ENCODE results near the gene ATP2A3. TPM values are rescaled to one million over a fixed set of nuclear protein-coding genes. Genes with fewer than 3 reads are reported as not detected.

The ATP2A3 gene
- polyA plus RNA-seq, 3 donors from 2014 or later, result 29.6 to 116 (median 35.1) TPM

- Mint-ChIP-seq H3K27ac (no peak overlapping the region), H3K4me1 (peaks cover 15 to 18% of the 10 kb centered on the region in 2 donors), H3K9me3 (no peaks in the 10 kb centered on the region), H3K4me3 (no peak overlapping the region), H3K36me3 (no peaks in the 10 kb centered on the region), H3K27me3 (ENCODE audit: low read depth in 3 of 3) (peaks cover 0 to 5% (median 5%) of the 10 kb centered on the region in 3 donors)
- no peak for DNase-seq
These were observed 67.9 kb downstream of the ATP2A3 start for GRCh38 chr17:3896108-3896967.

DNA sequence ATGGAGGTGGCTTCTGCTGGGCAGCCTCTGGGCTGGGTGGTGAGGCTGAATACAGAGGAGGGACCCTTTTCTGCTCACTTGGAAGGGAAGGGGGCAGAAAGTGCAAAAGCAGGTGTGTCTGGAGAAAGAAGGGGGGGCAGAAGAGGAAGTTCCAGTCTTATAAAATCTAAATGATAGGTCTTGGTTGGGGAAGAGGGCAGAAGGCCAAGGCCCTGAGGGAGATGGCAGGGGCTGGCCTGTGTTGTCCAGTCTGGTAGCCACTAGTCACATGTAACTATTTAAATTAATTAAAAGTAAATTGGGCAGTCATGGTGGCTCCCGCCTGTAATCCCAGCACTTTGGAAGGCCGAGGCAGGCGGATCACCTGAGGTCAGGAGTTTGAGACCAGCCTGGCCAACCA is 68.9 kb downstream of the ATP2A3 start:
- Mint-ChIP-seq H3K27me3 (ENCODE audit: low read depth in 3 of 3) (peaks cover 4 to 7% (median 5%) of the 10 kb centered on the region in 3 donors), H3K36me3 (no peaks in the 10 kb centered on the region), H3K4me3 (no peak overlapping the region), H3K27ac (peak overlapping the region in 1 of 6 donors; percentile 53), H3K4me1 (peaks cover 20 to 22% of the 10 kb centered on the region in 2 donors), H3K9me3 (no peaks in the 10 kb centered on the region)
- no peak for DNase-seq

- H3K27me3 Mint-ChIP-seq (ENCODE audit: low read depth in 3 of 3), result peaks cover 4 to 7% (median 5%) of the 10 kb centered on the region in 3 donors
- no peak overlapping the region for H3K4me3 Mint-ChIP-seq
- peaks cover 20 to 22% of the 10 kb centered on the region in 2 donors for H3K4me1 Mint-ChIP-seq
- no peaks in the 10 kb centered on the region for H3K36me3 Mint-ChIP-seq
- no peak overlapping the region for H3K27ac Mint-ChIP-seq
- no peaks in the 10 kb centered on the region for H3K9me3 Mint-ChIP-seq
- no peak for DNase-seq
These were observed 69.3 kb downstream of the ATP2A3 start for GRCh38 chr17:3894911-3895343.

GRCh38 chr17:3894188-3894587 is 70.0 kb downstream of the ATP2A3 start:
- no peak for DNase-seq
- Mint-ChIP-seq H3K9me3 (no peaks in the 10 kb centered on the region), H3K27ac (peak overlapping the region in 2 of 6 donors; percentile 58 to 59), H3K36me3 (no peaks in the 10 kb centered on the region), H3K4me3 (peak overlapping the region; percentile 77 to 84 (median 82)), H3K27me3 (ENCODE audit: low read depth in 3 of 3) (peaks cover 4 to 7% (median 5%) of the 10 kb centered on the region in 3 donors), H3K4me1 (peaks cover 20 to 22% of the 10 kb centered on the region in 2 donors)

GRCh38 chr17:3893720-3894116 is 70.5 kb downstream of the ATP2A3 start:
- H3K27ac Mint-ChIP-seq, result peak overlapping the region; percentile 59 to 88 (median 73)
- H3K4me1 Mint-ChIP-seq, result peaks cover 20 to 22% of the 10 kb centered on the region in 2 donors
- H3K4me3 Mint-ChIP-seq, result peak overlapping the region; percentile 77 to 84 (median 82)
- H3K27me3 Mint-ChIP-seq (ENCODE audit: low read depth in 3 of 3), result peaks cover 4 to 7% (median 5%) of the 10 kb centered on the region in 3 donors
- H3K9me3 Mint-ChIP-seq, result no peaks in the 10 kb centered on the region
- DNase-seq, result no peak
- no peaks in the 10 kb centered on the region for H3K36me3 Mint-ChIP-seq

GRCh38 chr17:3893003-3893719 is 71.1 kb downstream of the ATP2A3 start, which contains the start of gene CAMKK1:
Gene CAMKK1, minus strand, starts transcription at chr17:3893053. Its CDS starts 7,366 bp downstream, at chr17:3885687.
- Mint-ChIP-seq H3K27me3 (ENCODE audit: low read depth in 3 of 3) (peaks cover 4 to 7% (median 5%) of the 10 kb centered on the region in 3 donors), H3K4me1 (peaks cover 20 to 22% of the 10 kb centered on the region in 2 donors), H3K36me3 (no peaks in the 10 kb centered on the region), H3K9me3 (no peaks in the 10 kb centered on the region), H3K27ac (peak within 1 kb of the TSS; percentile 66 to 88 (median 77)), H3K4me3 (peak within 1 kb of the TSS; percentile 84 to 89 (median 85))
- peak; percentile 87 to 91 (median 90) for DNase-seq

DNA sequence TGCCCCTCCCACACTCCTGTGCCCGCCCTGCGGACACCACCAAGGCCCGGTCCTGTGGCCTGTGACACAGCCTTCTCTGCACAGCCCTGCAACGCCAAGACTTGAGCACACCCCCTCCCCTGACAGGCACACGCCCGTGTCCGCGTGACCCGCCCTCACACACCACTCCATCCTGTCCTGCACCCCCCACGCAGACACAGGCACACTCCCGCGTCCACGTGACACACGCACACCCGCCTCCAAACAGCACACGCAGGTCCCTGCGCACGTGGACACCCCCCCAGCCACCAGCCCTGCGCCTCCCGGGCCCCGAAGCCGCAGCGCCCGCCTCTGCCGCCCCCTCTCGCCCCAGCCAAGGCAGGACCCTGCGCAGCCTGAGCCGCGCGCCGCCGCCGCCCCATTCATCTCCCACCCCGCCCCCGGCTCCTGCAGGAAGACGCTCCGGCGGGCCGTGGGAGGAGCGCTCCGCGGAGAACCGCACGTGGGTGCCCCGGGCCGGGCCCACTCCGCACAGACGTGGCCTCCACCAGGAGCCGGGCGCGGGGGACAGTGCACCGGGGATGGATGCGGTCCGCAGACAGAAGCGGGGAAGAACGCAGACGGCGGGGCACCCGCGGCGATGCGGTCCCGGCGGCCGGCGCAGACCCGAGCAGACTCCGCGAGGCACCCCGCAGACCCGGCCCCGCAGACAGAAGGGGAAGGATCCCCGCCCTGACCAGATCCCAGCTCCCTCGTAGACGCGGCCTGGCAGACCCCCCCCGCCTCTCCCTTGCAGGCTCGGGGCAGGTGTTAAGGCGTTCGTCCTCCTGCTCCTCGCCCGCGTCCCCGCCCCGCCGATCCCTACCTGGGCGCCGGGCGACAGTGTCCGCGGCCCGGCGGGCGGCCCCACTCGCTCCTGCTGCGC is 71.9 kb downstream of the ATP2A3 start:
- DNase-seq, result peak; percentile 80 to 86 (median 81)
- Mint-ChIP-seq H3K27me3 (ENCODE audit: low read depth in 3 of 3) (peaks cover 5 to 7% (median 6%) of the 10 kb centered on the region in 3 donors), H3K36me3 (no peaks in the 10 kb centered on the region), H3K9me3 (no peaks in the 10 kb centered on the region), H3K4me3 (peak overlapping the region; percentile 84 to 89 (median 85)), H3K27ac (peak overlapping the region in 5 of 6 donors; percentile 71 to 82 (median 74)), H3K4me1 (peaks cover 20 to 22% of the 10 kb centered on the region in 2 donors)

DNA sequence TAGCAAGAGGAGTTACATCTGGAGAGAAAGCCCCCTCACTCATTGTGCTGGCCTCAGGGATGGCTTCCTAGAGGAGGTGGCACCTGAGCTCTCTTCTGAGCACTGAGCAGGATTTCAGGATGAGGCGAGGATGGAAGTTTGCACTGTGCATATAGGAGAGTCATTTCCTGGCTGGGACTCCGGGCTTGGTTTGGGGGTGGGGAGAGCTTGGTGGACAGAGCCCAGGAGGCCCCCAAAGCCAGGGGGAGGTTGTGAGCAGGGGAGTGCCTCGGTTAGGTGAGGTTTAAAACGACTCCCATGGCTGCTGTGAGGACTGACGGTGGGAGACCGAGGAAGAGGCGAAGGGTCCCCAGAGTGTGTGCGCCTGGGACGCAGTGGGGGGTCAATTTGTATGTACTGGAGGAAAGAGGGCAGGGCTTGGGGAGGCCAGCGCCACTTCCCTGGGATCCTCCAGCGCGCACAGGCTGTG is 72.6 kb downstream of the ATP2A3 start:
- Mint-ChIP-seq H3K4me1 (peaks cover 24 to 28% of the 10 kb centered on the region in 2 donors), H3K36me3 (no peaks in the 10 kb centered on the region)

DNA sequence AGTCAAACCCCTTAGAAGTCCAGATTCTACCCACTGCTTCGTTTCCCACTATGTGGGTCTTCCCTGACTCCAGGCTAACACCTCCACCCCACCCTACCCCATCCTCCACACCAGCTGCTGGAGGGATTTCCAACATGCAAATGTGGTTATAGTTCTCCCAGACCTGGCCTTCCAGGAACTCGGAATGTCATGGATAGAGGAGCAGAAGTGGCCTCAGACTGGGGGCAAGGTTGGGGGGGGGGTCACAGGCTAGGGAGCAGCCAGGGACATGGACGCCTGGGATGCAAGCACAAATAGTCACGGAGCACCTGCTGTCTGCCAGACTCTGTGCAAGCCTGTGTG is 73.4 kb downstream of the ATP2A3 start:
- Mint-ChIP-seq H3K4me3 (peak overlapping the region in 4 of 5 donors; percentile 84 to 89 (median 86)), H3K27me3 (ENCODE audit: low read depth in 3 of 3) (peaks cover 5 to 8% (median 7%) of the 10 kb centered on the region in 3 donors), H3K27ac (peak overlapping the region in 2 of 6 donors; percentile 39 to 74), H3K4me1 (peaks cover 27 to 36% of the 10 kb centered on the region in 2 donors), H3K9me3 (no peaks in the 10 kb centered on the region), H3K36me3 (no peaks in the 10 kb centered on the region)
- no peak for DNase-seq

More for the DNA sequence above, 72.6 kb downstream of the ATP2A3 start:
- DNase-seq, result no peak
- Mint-ChIP-seq H3K9me3 (no peaks in the 10 kb centered on the region), H3K27ac (peak overlapping the region in 5 of 6 donors; percentile 11 to 82 (median 74)), H3K27me3 (ENCODE audit: low read depth in 3 of 3) (peaks cover 5 to 7% (median 6%) of the 10 kb centered on the region in 3 donors), H3K4me3 (peak overlapping the region; percentile 84 to 89 (median 85))

DNA sequence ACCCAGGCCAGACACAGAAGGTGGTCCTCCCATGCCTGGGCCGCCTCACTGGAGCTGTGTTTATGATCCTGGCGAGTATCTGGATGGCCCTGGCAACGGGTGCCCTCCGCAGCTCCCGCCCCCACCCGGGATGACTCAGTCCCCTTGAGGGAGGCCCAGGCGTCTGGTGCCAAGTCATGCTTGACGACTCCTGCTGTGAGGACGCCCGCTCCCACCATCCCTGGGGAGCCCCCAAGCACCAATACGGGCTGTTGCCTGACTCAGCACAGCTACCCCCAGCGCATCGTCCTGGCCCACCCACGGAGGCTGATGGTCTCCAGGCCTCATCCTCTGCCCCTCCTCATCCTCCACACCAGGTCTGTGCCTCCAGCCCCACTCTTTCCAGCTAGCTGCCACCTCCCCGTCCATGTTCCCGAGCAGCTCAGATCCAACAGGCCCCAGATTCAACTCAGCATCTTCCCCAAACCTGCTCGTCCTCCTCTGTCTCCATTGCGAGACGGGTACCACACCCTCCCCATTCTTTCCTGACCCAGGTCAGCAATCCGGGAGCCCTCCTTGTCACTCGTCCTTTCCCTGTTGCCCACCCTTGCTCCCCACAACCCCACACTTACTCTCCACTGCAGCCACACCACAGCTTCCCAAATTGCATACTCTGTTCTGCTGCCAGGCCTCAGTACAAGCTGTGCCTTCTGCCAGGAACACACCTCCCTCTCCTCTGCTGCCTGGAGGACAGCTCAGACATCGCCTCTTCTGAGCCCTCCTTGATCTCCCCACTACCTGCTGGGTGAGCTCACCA is 74.0 kb downstream of the ATP2A3 start:
- Mint-ChIP-seq H3K36me3 (no peaks in the 10 kb centered on the region), H3K4me1 (peaks cover 27 to 36% of the 10 kb centered on the region in 2 donors), H3K27ac (no peak overlapping the region), H3K9me3 (no peaks in the 10 kb centered on the region), H3K27me3 (ENCODE audit: low read depth in 3 of 3) (peaks cover 5 to 8% (median 7%) of the 10 kb centered on the region in 3 donors), H3K4me3 (peak overlapping the region in 1 of 5 donors; percentile 28)
- no peak for DNase-seq

- peaks cover 5 to 8% (median 7%) of the 10 kb centered on the region in 3 donors for H3K27me3 Mint-ChIP-seq (ENCODE audit: low read depth in 3 of 3)
- no peaks in the 10 kb centered on the region for H3K9me3 Mint-ChIP-seq
- DNase-seq, result no peak
- H3K36me3 Mint-ChIP-seq, result no peaks in the 10 kb centered on the region
- peaks cover 27 to 36% of the 10 kb centered on the region in 2 donors for H3K4me1 Mint-ChIP-seq
- no peak overlapping the region for H3K27ac Mint-ChIP-seq
- H3K4me3 Mint-ChIP-seq, result no peak overlapping the region
These were observed 74.8 kb downstream of the ATP2A3 start for GRCh38 chr17:3889325-3890012.
